Epithelial cell of esophagus (primary cell): ENCODE data around the gene GNAS.

Source experiments
- DNase-seq: peaks from one replicate; pipeline ENCODE4 v3.0.0; 2010; ENCODE audit warnings: low read depth
- H3K4me3 ChIP-seq: 2 replicates; pipeline ENCODE4 v1.5.1; 2011; ENCODE audit warnings: mild to moderate bottlenecking, low read length, control low read depth
- TF ChIP-seq, protein P1 (sequence below): IDR thresholded peaks from 2 replicates; pipeline ENCODE4 v1.5.1; 2011; ENCODE audit warnings: low read depth, mild to moderate bottlenecking, low read length, control low read depth, inconsistent platforms; ENCODE audit not compliant: insufficient read depth; ENCODE audit errors: missing control alignments

GNAS gene

DNA sequence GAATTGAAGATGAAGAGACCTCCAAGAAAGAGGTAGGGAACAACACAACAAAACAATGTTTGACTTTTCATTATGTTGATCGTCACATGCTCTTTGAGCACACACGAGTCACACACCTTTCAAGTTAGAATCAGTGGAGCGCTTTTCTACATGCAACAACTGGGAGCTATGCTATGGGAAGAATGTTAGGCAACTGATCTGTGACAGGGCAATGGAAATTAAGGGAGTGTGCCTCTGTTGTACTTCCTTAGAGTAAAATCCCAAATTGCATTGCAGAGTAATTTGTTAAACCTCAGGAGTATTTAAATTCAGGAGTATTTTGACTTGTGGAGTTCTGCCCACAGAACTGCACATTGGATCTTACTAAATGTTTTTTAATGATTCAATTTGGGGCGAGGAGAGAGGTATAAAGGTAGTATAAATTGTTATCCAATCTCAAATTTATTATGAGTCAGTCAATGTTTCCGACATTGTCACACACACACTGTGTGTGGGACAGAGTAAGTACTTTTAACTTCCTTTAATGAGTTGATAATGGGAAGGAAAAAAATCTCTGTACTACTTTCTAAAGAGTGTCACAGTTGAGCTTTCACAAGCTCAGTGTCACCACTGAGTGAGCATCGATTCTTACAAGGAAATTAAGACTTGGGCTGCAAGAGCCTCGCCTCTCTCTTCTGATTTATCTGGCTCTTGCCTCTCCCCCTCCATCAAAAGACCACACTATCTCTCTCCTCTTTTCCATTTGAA, 10.7 kb downstream of the GNAS start:
- TF ChIP-seq, protein P1, sequence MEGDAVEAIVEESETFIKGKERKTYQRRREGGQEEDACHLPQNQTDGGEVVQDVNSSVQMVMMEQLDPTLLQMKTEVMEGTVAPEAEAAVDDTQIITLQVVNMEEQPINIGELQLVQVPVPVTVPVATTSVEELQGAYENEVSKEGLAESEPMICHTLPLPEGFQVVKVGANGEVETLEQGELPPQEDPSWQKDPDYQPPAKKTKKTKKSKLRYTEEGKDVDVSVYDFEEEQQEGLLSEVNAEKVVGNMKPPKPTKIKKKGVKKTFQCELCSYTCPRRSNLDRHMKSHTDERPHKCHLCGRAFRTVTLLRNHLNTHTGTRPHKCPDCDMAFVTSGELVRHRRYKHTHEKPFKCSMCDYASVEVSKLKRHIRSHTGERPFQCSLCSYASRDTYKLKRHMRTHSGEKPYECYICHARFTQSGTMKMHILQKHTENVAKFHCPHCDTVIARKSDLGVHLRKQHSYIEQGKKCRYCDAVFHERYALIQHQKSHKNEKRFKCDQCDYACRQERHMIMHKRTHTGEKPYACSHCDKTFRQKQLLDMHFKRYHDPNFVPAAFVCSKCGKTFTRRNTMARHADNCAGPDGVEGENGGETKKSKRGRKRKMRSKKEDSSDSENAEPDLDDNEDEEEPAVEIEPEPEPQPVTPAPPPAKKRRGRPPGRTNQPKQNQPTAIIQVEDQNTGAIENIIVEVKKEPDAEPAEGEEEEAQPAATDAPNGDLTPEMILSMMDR: no peak
- H3K4me3 ChIP-seq: no peak overlapping the region
- no peak for DNase-seq

DNA sequence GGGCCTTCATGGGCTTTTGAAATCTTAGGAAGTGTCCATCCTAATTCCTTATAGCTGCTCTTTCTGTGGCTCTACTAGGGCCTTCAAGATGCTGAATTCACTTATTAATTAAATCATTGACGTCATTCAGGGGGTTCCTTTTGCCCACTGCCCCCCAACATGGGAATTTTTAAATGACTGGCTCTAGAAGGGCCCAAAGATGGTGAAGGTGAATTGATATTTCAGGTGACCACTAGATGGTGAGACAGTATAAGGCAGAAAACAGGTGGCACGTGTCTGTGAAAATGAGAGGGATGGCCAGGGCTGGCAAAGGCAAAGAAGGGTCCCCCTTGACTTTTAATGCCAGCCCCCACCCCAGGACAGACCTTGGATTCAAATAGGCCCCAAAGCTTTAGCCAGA, 11.8 kb downstream of the GNAS start:
- no peak overlapping the region for H3K4me3 ChIP-seq
- no peak for DNase-seq
- TF ChIP-seq, protein P1: peak; percentile 23

DNA sequence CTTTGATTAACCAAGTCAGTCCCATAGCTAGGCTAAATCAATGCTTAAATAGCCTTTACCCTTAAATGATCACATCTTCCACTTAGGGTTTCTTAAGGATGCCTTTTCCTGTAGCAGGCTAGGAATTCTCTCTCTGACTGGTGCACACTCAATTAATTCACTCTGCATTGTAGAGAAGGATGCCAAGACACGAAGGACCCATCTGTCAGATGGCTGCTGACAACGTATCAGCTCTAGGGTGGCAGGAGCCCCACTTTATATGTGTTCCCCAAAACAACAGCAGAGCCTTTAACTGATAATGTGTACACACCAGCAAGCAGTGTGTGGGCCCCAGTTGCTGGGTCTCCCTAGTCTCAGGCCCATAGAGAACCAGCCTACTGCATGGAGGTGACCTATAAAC, 13.3 kb downstream of the GNAS start:
- TF ChIP-seq, protein P1: no peak
- no peak for DNase-seq

DNA sequence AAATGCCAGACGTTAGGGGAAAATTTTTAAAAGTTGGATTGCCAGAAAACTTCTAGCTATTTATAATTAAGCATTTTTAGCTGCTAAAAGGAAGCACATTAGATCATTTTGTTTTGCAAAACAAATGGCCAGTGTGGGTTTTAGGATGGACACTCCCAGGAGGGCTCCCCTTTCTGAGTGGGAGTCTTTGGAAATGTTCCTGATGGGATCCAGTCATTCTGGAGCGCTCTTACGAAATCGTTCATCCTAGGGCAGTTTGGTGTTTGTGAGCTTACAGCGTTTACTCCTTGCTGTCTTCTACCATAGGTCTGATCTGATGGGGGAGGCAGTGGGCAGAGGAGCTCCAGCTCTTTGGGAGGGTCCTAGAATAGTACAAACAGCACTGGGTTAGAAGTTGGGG, 14.7 kb downstream of the GNAS start:
- TF ChIP-seq, protein P1: no peak
- no peak for DNase-seq
- no peak overlapping the region for H3K4me3 ChIP-seq

More for the DNA sequence above, 13.3 kb downstream of the GNAS start:
- no peak overlapping the region for H3K4me3 ChIP-seq

DNA sequence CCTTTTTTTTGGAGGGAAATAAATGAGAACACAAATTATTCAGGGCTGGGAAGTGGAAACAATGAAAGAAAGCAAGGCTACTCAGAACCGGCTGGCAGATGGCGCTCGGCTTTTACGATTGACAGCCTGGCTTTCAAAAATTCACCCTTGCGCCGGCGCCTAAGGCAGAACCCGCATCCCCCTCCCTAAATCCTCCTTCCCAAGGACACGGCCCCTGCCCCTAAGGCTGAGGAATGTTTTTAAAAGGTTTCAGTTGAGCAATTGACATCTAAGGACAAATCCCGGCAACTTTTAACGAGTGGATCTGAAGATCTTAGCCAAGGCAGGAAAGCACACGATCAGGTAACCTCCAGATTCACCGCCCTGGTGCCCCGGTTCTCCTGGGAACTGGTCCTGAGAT, 16.3 kb downstream of the GNAS start:
- H3K4me3 ChIP-seq: no peak overlapping the region
- DNase-seq: peak; percentile 29
- TF ChIP-seq, protein P1: peak; percentile 43

DNA sequence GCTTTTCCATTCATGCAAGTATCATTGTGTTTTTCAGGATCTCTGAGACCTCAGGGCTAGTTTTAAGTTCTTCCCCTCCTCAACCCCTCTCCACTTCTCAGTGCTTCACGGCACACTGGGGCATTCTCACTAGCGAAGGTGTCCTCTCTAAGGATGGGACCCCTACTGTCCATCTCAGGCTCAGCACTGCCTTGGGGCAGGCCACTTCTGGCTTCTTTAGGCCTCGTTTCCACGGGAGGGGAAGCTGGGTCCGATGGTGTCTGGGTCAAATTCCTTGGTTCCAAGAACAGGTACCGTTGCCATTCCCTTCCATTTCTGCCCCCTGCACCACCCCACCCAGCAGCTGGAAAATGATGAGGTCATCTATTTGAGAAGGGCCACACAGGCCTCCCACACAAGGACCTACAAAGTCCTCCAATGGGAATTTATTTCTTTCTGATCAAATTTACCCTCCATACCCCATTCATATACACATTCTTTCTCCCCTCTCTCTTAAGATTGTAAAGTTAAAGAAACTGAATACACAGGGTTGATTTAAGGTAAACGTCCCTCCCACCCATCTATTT, 17.2 kb downstream of the GNAS start:
- DNase-seq: no peak
- H3K4me3 ChIP-seq: no peak overlapping the region
- TF ChIP-seq, protein P1: no peak
